ENCODE results near the gene TOP3B.
"Not testable (repeated sequence)": the region's sequence is repeated elsewhere in the genome, so short reads cannot be mapped to it uniquely, and the experiment has no call there.

The TOP3B gene

DNA sequence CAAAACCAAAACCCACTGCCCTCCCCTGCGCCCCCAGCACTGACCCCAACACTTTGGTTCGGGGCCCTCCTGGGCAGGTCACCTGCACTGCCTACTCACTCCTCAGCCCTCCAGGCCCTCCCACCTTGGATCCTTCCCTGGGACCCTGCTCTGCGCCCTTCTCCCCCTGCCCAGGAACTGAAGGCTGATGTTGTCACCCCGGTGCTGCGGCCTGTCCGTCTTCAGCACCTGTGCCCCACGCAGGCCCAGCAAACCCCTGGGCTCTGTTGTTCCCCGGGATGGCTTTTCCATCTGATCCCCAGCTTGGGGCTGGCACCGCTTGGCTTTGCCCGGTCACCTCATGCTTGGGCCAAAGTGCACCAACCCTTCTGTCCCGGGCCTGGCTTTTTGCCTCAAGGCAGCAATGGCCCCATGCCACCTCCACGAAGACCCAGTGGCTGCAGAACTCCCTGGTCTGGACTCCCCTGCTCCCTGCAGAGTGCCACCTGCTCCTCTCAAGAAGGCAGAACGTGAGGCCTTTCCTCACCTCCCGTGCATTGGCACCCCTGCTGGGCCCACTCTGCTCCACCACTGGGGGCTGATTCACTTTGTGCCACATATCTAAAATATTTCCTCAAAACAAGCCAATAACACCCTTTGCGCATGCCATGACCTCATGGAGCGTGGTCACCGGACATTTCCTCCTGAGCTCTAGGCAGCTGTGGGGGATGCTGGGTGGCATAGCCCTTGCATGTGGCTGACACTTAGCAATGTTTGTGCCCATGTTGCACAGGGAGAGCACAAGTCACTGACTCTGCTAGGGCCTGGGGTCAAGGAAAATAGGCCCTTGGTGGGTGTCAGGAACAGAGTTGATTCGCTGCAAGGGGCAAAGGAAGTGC is 38.8 kb downstream of the TOP3B start:
- no peak for DNase-seq (ENCODE audit: low spot score)

DNA sequence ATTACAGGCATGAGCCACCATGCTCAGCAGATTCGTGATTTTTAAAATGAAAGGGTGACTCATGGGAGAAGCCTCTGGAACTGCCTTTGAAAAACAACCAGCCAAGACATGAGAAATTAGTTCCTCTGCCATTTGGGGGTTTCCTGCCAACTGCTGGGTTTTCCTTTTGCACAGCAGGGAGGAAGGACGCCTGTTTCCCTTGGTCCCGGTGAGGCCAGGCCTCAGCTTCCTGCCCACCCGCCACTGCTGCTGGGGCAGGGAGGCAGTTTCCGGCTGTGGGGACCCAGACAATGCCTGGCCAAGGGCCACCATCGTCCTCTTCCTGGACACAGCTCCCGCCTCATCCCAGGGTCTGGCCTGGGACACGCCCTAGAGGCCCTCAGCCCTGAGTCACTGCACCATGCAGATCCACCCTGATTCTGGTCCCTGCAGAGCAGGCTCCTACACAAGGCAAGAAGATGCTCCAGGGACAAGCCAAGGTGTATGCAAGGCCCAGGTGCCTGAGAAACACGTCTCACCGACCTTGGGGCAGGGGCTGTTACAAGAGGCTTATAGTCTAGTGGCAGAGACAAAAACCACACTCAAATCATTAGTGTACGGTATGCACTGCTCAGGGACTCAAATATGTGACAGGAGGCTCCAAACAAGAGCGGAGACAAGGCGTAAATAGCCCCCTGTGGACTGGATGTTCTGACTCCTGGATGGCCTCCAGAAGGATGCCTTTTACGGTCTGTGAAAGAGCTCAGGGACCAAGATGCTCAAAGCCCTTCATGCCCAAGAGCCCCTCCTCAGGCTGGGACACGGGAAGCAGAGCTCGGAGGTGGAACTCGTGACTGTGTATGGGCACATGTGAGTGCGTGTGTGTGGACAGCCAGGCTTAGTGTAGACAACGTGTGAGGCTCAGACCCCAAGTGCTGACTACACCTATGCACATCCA is 39.9 kb downstream of the TOP3B start:
- DNase-seq (ENCODE audit: low spot score), result peak; percentile 73

DNA sequence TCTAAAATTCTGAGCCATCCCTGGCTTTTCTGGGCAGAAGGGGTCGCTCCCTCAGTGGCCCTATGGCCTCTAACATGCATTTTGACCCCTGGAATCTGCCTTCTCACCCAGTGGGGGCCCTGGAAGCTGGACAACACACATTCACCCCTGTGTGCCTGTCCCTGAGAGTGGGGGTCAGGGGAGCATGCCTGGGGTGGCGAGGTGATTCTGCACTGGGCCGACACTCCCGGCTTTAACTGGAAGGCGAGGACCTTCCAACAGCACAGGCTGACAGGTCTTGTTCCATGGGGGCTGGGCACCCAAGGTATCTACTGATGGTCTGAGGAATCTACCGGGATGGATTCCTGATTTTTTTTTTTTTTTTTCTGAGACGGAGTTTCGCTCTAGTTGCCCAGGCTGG is 40.7 kb downstream of the TOP3B start:
- DNase-seq (ENCODE audit: low spot score), result no peak

DNA sequence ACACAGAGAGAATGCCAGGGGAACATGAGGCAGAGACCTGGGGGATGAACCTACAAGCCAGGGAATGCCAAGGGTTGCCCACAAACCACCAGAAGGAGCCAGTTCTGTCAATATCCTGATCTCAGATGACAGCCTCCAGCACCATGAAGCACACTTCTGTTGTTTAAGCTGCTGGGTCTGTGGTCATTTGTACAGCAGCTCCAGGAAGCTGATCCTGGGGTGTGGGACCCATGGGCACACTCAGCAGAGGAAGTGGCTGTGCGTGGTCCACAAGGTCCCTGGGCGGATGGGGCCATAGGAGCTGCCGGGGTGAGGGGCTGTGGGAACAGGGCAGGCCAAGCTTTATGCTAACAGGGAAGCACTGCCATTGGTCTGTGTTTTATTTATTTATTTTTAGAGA is 42.1 kb downstream of the TOP3B start:
- no peak for DNase-seq (ENCODE audit: low spot score)

DNA sequence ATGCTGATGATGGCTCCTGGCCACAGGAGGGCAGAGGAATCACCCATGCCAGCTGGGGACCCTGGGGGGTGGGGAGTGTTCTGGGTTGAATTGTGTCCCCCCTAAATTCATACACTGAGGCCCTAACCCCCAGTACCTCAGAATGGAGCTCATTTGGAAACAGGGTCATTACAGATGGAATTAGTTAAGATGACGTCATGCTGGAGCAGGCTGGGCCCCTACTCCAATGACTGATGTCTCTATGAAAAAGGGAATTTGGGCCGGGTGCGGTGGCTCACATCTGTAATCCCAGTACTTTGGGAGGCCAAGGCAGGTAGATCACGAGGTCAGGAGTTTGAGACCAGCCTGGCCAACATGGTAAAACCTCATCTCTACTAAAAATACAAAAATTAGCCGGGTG is 42.7 kb downstream of the TOP3B start:
- not testable (repeated sequence) for DNase-seq (ENCODE audit: low spot score)

DNA sequence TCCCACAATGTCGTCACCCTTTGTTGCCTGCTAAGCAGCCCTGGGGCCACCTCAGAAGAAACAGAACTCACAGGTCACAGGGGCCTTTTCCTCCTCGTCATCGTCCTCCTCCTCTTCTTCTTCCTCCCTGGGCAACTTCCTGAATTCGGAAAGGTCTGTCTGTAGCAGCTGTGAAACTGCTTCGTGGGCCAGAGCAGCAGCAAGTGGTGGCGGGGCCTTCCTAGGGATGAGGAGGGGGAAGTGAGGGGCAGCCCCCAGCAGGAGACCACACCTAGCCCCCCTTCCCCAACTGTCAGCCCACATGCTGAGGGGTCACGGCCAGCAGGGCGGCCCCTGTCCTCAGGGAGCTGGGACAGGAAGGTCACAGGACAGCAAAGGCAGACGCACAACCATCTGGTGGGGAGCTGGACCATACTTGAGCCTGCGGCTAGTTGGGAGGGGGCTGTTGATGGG is 43.1 kb downstream of the TOP3B start:
- no peak for DNase-seq (ENCODE audit: low spot score)

DNA sequence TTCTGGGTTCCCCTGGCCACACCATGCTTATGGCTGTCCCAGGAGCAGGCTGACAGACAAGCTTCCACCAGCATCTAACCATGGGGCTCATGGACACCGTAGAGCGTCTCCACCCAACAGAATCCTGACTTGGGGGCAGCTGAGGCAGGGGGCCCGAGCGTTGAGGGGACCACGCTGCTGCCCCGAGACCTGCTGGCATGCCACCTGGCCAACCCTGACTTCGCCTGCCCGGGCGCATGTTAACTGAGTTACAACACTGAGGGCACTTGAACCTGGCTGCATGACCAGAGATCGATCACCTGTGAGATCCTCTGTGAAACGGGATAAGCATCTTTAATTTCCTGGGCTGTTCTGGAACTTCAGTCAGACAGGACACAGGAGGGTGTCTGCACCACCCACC is 43.7 kb downstream of the TOP3B start:
- no peak for DNase-seq (ENCODE audit: low spot score)

DNA sequence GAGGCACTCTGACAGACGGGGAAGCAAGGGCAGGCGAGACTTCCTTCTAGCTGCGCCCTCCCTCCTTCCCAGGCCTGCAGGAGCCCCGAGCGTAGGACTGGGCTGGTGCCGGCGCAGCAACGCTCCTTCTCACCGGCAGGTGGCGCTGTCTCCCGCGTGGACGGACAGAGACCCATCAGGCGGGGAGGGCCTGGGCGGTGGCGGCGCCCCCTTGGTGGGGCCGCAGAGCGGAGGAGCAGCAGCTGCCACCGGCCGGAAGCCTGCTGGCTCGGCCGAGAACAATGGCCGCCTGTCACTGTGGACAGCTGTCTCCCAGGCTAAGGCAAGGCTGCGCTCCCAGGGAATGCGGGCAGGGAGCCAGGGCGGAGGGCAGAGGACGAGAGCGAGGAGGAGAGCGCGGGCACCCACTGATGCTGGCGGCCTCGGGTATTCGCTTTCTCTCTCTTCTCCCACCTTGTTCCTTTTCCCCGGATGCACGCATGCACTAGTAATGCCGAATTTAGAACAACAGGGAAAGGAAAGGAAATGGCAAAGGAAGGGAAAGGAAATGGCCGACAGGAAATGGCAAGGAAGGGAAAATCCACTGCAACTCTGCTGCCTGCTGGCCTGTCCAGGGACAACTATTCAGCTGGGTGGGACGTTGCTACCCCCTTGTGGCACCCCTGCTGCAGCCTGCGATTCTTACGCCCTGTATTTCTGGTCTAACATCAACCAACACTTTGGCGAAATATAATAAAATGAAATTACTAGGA is 44.3 kb downstream of the TOP3B start:
- DNase-seq (ENCODE audit: low spot score), result peak; percentile 97

DNA sequence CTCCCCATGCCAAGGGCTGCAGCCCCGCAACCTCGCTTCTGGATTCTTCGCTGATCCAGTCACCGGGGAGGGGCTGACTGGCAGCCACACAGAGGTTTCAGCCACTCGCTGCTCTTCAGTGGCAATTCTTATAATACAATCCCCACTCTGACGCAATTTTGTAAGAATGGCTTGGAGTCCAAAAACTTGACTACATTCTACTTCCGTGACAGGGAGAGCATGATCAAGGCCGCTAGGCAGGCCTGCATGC is 44.8 kb downstream of the TOP3B start:
- no peak for DNase-seq (ENCODE audit: low spot score)

DNA sequence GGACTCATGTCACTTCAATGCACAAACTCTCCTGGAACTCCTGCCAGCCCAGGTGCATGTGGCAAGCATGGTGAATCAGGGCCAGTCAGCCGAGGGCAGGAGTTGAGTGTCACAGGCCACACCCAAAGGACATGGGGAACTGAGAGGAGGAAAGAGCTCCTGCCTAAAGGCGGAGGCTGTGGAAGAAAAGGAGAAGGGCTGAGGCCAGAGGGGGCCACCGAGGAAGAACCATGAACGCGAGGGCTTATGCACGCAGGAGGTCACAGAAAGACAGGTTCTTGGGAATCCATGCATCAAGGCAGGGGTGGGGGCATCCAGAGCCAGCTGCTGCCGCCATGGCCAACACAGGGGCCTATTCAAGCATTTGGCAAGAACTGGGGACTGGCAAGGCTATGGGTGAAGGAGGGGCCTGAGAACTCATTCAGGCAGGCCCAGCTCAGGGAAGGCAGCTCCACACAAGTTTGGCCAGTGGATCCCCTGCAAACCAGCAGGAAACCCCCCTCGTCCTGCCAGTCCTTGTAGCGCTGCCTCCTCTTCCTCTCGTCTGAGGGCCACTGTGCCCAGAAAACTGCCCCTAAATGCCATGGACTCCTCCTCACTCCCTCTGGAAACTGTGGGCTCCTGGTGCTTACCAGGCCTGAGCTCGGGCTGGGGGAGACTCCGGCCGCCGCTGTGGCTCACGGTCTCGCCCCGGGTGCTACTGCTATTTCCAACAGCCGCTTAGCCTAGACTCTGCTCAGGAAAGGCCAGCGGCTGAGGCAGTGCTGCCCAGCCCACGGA is 45.4 kb downstream of the TOP3B start:
- no peak for DNase-seq (ENCODE audit: low spot score)

DNA sequence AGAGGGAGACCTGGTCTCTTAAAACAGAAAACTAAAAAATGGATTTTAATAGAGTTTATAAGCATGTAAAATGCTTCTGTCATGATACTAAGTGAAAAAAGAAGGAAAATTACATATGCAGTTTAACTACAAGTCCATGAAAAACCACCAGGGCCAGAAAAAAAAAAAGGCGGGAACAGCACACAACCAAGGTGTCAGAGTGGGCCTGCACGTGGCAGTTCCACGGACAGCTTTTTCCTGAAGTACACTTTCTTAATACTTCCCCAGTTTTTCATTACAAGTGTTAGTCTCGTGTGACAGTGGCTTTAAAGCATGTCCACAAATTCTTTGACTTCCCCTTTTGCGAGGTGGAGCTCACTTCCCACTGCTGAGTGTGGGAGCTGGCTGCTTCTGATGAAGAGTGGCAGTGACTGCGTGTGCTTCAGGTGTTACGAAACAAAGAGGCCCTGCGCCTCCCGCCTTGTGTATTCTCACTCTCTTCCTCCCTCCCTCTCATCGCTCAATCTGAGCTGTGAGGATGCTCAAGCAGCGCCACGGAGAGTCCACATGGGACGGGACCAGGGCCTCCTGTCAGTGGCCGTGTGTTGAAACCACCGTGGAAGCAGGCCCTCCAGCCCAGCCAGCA is 46.3 kb downstream of the TOP3B start:
- DNase-seq (ENCODE audit: low spot score), result no peak

DNA sequence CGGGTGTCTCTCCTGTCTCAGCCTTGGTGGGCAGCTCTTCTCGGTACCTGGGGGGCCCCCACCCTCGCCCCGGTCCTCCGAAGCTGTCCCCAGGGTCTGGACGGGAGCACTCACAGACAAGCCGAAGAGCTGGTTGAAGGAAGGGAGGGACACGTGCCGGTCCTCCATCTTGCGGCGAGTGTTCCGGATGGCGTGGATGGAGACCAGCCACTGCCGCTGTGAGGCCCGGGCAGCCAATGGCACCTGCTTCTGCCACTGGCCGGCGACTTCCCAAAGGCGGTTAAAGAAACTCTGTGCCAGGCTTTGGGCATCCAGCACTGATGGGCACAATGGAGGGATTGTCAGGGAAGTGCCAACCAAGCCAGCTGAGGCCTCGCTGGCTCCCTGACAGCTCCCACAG is 48.7 kb downstream of the TOP3B start:
- DNase-seq (ENCODE audit: low spot score), result no peak

DNA sequence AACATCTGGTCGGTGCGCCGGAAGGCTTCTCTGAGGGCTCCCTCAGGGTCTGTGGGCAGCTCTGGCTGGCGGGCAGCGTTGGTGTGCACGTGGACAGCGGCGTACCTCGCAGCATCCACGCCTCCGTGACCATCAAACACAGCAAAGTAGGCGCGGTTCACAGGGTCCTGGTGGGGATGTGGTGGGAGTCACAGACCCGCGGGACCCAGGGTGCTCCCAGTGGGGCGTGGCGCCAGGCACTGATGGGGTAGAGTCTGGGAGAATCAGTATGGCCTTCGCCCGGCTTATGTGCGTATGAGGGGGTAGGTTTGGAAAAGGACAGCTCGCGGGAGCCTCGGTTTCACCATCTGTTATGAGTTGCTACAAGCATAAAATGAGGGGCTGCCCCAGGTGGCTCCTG is 49.2 kb downstream of the TOP3B start:
- DNase-seq (ENCODE audit: low spot score), result no peak

DNA sequence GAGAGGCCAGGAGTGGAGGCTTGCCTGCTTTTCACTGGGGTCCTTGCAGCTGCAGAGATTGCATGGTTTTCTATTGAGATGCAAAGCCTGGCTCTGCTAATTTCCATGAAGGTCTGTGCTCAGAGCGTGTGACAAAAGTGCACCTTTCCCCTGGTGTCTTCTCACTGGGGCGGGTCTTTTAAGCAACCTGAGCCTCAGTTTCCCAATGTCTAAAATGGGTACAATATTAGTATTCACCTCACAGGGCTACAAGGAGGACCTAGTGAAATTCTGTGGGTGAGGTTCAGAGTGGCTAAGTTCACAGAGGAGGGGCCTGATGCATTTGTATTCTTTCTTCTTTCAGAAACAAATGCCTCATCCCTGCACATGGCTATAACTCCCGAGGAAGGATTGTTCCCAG is 50.2 kb downstream of the TOP3B start:
- no peak for DNase-seq (ENCODE audit: low spot score)

DNA sequence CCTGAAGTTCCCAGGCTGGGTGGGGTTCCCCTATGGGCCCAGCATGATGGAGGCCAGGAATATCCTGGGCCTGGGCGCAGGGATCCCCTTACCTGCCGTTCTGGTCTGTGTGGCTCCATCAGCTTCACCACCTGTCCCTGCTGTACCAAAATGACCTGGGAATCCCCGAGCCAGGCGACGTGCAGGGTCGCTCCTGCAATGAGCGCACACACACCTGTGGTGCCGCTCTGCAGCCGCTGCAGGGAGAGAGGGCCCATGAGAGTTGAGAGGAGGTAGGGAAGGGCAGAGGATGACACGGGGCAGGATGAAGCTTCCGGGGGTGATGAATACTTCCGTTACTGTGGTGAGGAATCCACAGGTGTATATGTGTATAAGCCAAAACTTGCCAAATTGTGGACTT is 51.5 kb downstream of the TOP3B start:
- DNase-seq (ENCODE audit: low spot score), result no peak

DNA sequence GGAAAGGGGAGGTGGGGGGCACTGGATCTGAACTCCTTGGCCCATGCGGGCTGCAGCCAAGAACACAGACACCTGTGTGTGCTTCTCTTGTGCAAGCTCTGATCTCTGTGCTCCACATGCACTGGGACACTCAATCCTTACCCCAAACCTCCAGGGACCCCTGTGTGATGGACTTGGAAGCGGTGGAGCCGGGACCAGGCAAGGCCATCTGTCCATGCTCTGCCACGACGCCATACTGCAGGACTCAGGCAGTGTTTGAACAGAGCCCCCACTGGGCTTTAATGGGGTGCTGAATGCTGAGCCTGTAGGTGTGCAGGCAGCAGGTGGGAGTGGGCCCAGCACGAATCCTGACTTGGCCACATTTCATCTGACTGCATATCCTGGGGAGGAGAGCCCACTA is 53.3 kb downstream of the TOP3B start:
- no peak for DNase-seq (ENCODE audit: low spot score)

DNA sequence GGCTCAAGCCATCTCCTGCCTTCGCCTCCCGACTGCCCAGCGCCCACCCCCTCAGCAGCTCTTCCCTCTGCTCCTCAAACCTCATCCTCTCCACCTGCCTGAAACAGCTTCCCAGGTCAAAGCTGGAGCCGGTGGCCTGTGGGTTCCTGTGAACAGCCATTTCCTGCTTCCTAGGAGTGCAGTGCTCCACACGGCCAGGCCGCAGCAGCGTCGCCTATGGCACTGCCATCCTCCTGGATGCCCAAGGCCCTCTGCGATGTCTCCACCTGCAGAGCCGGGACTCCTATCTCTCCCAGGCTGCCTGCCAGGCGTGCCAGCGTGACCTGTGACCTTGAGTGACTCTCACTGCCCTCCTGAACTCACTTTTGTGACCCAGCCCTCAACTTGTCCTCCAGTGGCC is 54.5 kb downstream of the TOP3B start:
- DNase-seq (ENCODE audit: low spot score), result no peak

DNA sequence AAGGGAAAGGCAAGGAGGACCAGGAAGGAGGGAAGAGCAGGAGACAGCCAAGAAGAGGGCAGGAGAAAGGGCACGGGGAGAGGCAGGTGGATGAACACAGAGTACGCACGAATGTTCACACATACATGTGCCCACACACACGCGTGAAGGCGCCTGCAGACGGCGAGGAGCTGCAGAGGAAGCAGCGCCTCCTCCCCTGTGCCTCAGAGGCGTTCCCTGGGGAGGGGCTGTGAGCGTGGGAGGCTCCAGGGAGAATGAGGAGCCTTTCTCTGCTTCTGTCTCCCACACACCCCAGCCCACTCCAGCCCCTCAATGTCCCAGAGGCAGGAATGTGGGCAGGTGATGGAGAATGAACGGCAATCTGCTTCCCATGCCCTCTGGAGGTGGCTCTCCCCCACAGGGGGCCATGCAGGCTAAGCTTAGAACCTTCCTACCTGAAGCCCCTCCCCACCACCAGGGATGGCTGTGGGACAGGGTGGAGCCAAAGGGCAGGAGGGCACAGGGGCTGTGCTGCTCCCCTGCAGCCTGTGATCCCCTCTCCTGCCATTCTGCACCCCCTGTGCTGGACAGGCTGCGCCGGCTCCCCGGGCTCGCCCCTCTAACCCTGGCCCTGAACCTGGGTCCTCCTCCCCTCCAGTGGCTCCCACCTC is 55.3 kb downstream of the TOP3B start:
- no peak for DNase-seq (ENCODE audit: low spot score)

DNA sequence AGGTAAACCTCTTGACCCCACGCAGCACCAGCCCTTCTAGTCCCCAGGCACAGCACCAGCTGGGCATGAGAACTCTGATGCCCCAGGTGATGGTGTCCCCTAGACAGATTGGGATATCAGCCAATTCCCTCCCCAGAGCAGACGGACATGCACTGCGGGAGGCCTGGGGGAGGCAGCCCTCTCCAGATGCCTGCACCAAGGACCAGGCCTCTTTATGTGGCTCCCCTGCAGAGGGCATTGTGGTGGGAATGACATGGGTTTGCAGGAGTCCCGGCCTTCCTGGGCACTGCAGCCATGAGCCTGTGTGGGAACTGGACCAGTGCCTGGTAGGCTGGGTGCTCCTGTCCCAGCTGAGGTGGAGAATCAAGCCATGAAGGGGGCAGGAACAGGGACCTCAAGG is 55.9 kb downstream of the TOP3B start:
- no peak for DNase-seq (ENCODE audit: low spot score)

DNA sequence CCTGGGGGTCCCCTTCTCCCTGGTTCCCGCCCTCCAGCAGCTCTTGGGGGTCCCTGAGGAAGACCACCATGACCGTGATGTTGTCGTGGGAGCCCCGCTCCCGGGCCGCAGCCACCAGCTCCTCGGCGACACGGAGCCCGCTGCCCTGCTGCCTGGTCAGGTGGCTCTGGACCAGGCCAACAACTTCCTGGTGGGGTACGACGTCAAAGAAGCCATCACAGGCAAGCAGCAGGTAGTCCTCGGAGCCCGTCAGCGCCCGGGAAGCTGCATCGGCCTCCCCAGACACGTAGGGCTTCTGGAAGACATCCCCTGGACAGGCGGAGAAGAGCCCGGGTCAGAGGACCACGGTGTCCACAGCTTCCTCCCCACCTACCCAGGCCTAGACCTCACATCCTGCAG is 59.4 kb downstream of the TOP3B start:
- DNase-seq (ENCODE audit: low spot score), result no peak
